ENCODE results near the gene ERGIC1. TPM values are rescaled to one million over a fixed set of nuclear protein-coding genes. Genes with fewer than 3 reads are reported as not detected.
A peak's percentile ranks its signal among the peaks of the same experiment; 100 is the strongest.
"Not testable (repeated sequence)": the region's sequence is repeated elsewhere in the genome, so short reads cannot be mapped to it uniquely, and the experiment has no call there.

Gene ERGIC1, protein sequence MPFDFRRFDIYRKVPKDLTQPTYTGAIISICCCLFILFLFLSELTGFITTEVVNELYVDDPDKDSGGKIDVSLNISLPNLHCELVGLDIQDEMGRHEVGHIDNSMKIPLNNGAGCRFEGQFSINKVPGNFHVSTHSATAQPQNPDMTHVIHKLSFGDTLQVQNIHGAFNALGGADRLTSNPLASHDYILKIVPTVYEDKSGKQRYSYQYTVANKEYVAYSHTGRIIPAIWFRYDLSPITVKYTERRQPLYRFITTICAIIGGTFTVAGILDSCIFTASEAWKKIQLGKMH
- polyA plus RNA-seq: 10 to 100 TPM; 40.7 to 61.9 (median 61.7) TPM

DNA sequence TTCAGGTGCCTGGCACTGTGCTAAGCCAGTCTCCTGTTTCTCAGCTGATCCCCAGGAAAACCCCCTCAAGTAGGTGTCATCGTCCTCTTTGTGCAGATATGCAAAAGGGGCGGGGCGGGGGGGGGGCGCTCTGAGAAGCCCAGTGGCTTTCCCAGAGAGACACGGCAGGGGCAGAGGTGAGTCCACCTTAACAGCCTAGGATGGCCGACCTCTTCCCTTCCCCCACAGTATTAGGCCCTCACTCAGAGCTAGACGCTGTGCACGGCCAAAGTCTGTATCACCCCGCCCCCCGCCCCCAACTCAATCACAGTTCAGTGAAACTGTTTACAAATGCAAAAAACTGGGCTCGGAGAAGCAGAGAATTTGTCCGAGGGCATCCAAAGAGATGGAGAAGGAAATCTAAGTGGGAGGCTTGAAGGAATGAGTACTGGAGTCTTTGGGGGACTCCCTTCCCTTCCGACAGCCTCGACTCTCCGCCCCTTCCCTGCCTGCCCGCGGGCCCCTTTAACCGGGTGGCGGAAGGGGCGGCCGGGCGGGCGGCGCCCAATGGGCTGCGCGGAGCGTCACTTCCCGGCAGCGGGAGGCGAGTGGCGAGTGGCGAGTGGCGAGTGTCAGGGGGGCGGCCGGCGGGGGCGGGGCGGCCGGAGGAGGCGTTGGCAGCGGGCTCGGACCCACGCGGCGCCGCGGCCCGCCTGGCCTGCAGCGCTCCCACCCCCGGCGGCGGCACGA, at the start of gene ERGIC1:
ERGIC1 (plus strand) TSS at position 566 of the 729 bp plus-strand sequence; CDS start at position 729, 163 bp downstream.
- DNase-seq: peak; percentile 79 to 83 (median 82)
- Mint-ChIP-seq H3K9me3 (no peaks in the 10 kb centered on the region), H3K4me1 (peaks cover 39 to 45% of the 10 kb centered on the region in 2 donors), H3K27me3 (ENCODE audit: low read depth in 3 of 3) (peaks cover 0 to 5% (median 2%) of the 10 kb centered on the region in 3 donors), H3K36me3 (no peaks in the 10 kb centered on the region), H3K27ac (peak within 1 kb of the TSS; percentile 93 to 98 (median 97)), H3K4me3 (peak within 1 kb of the TSS; percentile 85 to 89 (median 88))

DNA sequence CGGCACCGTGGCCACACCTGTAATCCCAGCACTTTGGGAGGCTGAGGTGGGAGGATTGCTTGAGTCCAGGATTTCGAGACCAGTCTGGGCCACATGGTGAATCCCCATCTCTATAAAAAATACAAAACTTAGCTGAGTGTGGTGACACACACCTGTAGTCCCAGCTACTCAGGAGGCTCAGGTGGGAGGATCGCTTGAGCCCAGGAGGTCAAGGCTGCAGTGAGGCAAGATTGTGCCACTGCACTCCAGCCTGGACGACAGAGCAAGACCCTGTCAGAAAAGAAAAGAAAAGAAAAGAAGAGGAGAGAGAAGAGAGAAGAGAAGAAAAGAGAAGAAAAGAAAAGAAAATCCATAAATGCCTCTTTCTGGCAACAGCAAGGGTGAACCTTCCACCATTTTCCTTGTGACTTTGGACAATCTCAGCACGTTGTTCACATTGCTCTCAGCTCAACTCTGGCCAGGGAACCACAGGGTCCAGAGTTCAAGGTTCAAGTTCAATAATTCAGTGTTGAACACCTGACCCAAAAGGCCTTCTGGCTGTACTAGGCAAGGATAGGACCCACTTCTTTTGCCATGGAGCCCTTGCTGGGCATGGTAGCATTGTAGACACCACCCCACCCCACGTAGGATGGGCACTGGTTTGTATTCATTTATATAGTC, 48.5 kb upstream of the ERGIC1 start:
- peak overlapping the region in 1 of 5 donors; percentile 24 for H3K4me3 Mint-ChIP-seq
- no peaks in the 10 kb centered on the region for H3K4me1 Mint-ChIP-seq
- peak overlapping the region in 1 of 6 donors; percentile 15 for H3K27ac Mint-ChIP-seq
- peaks cover 0 to 2% (median 1%) of the 10 kb centered on the region in 3 donors for H3K27me3 Mint-ChIP-seq (ENCODE audit: low read depth in 3 of 3)
- H3K36me3 Mint-ChIP-seq: no peaks in the 10 kb centered on the region
- DNase-seq: no peak
- no peaks in the 10 kb centered on the region for H3K9me3 Mint-ChIP-seq

DNA sequence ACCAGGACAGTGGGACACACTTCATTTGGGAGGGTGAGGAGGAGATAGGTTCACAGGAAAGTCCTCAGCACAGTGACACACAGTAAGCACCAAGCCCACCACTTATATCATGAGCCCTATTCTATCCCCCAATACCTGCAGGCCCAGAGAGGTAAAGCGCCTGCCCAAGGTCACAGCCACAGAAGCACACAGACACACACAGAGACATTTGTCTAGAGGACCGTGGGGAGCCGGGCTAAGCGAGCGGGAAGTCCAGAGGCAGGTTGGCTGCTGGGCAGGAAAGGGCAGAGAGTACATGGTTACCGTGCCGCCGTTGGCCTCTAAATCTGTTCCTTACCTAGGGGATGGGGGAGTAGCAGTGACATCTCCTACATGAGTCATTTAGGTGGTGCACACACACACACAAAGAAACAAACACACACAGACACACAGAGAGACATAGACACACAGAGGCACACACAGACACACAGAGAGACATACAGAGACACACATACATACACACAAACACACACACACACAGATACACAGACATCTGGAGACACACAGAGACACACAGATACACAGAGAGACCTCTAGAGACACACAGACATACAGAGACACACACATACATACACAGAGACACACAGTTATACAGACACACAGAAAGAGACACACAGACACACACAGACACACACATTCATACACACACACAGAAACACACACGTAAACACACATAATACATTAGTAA, 47.2 kb upstream of the ERGIC1 start:
- no peaks in the 10 kb centered on the region for H3K36me3 Mint-ChIP-seq
- no peaks in the 10 kb centered on the region for H3K9me3 Mint-ChIP-seq

DNA sequence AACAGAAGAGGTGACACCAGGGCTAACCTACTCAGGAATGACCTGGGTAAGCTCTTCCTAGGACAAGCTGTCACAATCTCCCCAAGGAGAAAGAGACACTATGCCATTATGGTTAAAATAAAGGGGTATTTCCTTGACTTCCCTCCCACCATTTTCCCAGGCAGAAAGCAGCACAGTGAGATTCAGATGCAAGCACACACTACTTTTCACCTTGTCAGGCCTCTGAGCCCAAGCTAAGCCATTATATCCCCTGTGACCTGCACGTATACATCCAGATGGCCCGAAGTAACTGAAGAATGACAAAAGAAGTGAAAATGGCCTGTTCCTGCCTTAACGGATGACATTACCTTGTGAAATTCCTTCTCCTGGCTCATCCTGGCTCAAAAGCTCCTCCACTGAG, 46.5 kb upstream of the ERGIC1 start:
- not testable (repeated sequence) for H3K4me3 Mint-ChIP-seq; DNase-seq; H3K36me3 Mint-ChIP-seq; H3K27me3 Mint-ChIP-seq (ENCODE audit: low read depth in 3 of 3); H3K4me1 Mint-ChIP-seq; H3K9me3 Mint-ChIP-seq
- H3K27ac Mint-ChIP-seq: peak overlapping the region in 1 of 6 donors; percentile 46

More for the DNA sequence above, 47.2 kb upstream of the ERGIC1 start:
- Mint-ChIP-seq H3K27ac (no peak overlapping the region), H3K4me1 (no peaks in the 10 kb centered on the region), H3K27me3 (ENCODE audit: low read depth in 3 of 3) (peaks cover 0 to 2% (median 1%) of the 10 kb centered on the region in 3 donors), H3K4me3 (no peak overlapping the region)
- DNase-seq: no peak

DNA sequence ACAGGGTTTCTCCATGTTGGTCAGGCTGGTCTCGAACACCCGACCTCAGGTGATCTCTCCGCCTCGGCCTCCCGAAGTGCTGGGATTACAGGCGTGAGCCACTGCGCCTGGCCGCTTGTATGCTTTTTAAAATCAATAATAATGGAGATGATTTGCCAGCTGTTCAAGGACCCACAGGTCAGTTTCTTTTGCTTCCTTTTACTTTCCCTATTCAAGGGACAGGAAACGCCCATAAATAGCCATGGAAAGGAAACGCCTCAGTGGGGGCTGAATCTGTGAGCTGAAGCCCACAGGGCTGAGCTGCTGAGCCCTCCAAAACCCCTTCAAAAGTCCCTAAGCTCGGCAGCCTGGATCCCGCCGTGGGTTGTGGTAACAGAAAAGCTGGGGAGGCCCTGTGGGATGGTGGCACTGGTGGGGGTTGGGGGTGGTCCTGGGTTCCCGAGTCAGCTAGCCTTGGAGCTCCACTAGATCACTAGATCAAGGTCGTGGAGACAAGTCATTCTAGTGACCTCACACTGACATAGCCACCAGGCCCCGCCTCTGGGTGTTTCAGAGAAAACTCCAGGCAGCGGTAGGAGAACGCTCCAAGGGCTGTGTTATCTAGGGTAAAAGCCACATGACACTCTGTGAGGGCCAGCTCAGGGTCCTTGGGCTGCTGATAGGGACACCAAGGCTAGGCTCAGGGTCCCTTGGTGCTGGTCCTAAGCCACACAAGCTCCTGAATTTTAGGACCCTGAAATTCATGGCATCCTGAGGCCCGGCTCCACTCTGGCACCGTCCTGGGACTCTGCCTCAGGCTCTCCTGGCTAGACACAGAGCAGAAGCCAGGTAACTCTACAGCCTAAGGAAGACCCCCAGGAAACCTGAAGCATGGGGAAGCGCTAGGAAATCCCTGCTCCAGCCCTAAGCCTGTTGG, 45.0 kb upstream of the ERGIC1 start:
- no peaks in the 10 kb centered on the region for H3K36me3 Mint-ChIP-seq
- peak overlapping the region in 1 of 6 donors; percentile 22 for H3K27ac Mint-ChIP-seq
- no peak overlapping the region for H3K4me3 Mint-ChIP-seq
- no peaks in the 10 kb centered on the region for H3K9me3 Mint-ChIP-seq
- H3K4me1 Mint-ChIP-seq: no peaks in the 10 kb centered on the region
- no peak for DNase-seq
- H3K27me3 Mint-ChIP-seq (ENCODE audit: low read depth in 3 of 3): peaks cover 0 to 3% (median 1%) of the 10 kb centered on the region in 3 donors

DNA sequence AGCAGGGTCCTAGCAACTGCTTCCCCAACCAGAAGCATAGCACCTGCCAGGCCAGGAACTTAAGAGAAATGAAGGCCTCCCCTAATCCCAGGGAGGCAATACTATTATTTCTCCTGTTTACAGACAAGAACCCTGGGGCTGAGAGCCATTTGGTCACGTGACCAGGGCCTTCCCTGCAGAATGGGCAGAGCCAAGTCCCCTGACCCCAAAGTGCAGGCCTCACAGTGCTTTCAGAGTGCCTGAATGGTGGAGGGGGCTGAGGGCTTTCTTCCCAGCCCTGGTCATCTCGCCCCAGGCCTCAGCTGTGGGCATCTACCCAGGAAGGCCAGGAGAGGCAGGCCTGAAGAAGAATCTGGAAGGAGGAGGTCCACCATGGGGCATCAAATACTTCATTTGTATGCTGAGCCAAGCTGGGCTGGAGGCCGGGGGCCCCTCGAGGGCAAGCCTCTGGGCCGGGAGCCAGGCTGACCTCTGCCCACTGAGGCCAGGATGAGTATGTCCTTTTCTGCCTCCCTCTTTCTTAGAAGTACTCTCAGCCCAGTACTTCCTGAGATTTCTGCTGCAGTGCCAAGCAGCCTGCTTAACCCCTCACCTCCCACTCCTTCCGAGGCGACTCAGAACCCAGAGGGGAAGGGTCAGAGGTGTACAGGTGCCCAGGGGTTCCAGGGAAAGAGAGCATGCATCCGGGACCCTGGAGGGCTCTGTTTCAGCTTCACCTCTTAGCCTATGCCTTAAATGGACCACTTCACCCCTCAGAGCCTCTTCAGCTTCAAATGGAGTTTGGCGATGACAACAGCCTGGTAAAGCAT, 44.2 kb upstream of the ERGIC1 start:
- no peaks in the 10 kb centered on the region for H3K4me1 Mint-ChIP-seq
- peaks cover 0 to 3% (median 1%) of the 10 kb centered on the region in 3 donors for H3K27me3 Mint-ChIP-seq (ENCODE audit: low read depth in 3 of 3)
- DNase-seq: no peak
- H3K4me3 Mint-ChIP-seq: no peak overlapping the region
- H3K9me3 Mint-ChIP-seq: no peaks in the 10 kb centered on the region
- no peaks in the 10 kb centered on the region for H3K36me3 Mint-ChIP-seq
- no peak overlapping the region for H3K27ac Mint-ChIP-seq

DNA sequence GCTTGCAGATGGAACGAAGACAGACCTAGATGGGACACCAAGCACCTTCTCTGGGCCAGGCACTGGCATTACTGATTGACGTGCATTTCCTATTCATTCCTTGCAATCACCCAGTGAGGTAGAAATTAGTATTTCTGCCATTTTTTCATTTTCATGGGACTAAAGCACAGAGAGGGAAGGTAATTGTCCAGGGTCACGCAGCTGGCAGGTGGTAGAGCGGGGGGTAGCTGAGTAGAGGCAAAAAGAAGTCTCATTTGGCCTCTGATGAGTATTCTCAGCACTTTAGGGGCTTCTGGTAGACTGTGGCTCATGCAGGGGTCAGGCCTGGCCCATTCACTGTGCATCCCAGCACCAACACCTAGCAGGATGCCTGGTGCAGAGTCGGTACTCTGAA, 43.6 kb upstream of the ERGIC1 start:
- no peak for DNase-seq
- Mint-ChIP-seq H3K4me1 (no peaks in the 10 kb centered on the region), H3K27ac (peak overlapping the region in 1 of 6 donors; percentile 10), H3K9me3 (no peaks in the 10 kb centered on the region), H3K4me3 (no peak overlapping the region), H3K27me3 (ENCODE audit: low read depth in 3 of 3) (peaks cover 0 to 3% (median 1%) of the 10 kb centered on the region in 3 donors), H3K36me3 (no peaks in the 10 kb centered on the region)

DNA sequence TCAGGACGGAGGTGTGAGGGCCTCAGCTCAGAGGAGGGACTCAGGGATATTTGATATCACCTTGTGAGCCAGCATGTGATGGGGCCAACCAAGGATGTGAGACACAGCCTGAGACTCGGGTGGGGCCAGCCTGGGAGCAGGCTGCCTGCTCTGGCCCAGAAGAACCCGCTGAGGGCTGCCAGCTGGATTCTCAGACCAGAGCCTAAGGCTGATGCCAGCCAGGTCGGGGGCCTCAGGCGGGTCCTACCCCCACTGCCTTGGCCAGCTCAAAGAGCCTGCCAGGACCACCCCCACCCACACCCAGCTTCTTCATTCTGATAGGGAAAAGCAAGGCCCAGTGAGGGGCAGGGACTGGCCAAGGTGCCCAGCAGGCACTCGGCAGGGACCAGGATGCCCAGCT, 42.8 kb upstream of the ERGIC1 start:
- Mint-ChIP-seq H3K4me1 (no peaks in the 10 kb centered on the region), H3K27ac (peak overlapping the region in 2 of 6 donors; percentile 10 to 33), H3K9me3 (no peaks in the 10 kb centered on the region), H3K4me3 (no peak overlapping the region), H3K36me3 (no peaks in the 10 kb centered on the region), H3K27me3 (ENCODE audit: low read depth in 3 of 3) (peaks cover 0 to 3% (median 1%) of the 10 kb centered on the region in 3 donors)
- no peak for DNase-seq

DNA sequence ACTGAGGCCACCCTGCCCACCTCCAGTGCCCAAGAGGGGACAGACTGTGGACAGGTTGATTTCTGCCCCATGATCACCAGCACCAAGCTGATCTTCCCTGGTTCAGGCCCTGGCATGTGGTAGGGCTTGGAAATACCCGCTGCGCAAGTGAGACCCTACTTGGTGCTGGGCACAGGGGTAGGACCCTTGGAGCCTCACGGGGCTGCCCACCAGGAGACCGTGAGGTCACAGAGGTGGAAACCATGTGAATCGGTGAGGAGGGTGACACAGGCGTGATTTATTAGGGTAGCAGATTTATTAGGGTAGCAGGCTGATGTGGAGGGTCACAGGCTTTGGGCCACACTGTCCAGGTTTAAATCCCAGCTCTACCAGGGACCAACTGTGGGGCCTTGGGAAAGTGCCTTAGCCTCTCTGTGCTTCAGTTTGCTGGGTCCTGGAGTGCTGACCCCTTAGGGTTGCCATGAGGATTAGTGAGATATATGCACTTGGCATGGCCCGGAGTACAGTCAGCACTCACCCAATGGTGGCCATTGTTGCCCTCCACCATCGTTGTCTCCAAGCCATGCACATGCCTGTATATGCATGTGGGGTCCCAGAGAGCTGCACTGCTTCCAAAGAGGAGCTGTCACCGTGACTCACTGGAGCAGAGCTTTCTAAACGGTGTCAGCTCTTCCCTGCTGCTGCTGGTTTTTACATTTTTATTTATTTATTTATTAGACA, 42.2 kb upstream of the ERGIC1 start:
- Mint-ChIP-seq H3K27me3 (ENCODE audit: low read depth in 3 of 3) (peaks cover 0 to 3% (median 1%) of the 10 kb centered on the region in 3 donors), H3K4me3 (no peak overlapping the region), H3K4me1 (no peaks in the 10 kb centered on the region), H3K9me3 (no peaks in the 10 kb centered on the region), H3K36me3 (no peaks in the 10 kb centered on the region), H3K27ac (no peak overlapping the region)
- DNase-seq: no peak

DNA sequence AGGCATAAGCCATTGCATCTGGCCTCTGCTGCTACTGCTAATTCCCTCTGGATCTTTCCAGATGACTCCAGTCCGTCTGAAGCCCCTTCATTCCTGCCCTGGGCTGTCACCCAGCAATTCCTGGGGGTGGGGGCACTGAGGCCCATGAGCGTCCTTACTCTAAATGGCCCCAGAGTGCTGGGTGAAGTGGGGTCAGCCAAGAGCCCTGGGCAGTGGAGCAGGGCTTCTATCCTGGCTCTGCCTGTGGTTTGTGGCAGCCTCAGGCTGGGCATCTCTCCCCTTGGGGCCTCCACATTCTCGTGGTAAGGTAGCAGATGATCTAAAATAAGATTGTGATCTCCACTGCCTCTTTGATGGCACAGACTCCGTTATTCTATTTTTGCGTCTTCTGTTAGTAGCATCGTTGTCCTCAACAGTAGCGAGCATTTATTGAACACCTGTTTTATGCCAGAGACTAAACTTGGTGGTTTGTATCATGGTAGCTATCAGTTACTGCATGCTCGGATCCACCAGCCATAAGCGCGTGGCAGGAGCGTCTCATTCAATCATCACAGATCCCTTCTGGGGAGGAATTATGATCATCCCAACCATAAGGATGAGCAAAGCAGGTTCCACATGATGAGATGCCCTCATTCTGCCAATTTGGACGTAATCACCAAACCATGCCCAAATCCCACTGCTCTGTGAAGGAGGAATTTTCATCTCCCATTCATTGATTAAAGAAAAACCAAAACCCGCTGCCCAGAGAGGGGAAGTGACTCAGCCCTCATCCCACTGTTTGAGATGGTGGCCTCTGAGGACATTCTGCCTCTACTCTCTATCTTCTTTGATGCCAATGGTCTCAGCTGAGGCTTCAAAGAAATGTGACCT, 41.1 kb upstream of the ERGIC1 start:
- H3K36me3 Mint-ChIP-seq: no peaks in the 10 kb centered on the region
- H3K27me3 Mint-ChIP-seq (ENCODE audit: low read depth in 3 of 3): peaks cover 0 to 3% (median 1%) of the 10 kb centered on the region in 3 donors
- H3K27ac Mint-ChIP-seq: no peak overlapping the region
- no peak for DNase-seq
- H3K9me3 Mint-ChIP-seq: no peaks in the 10 kb centered on the region
- no peak overlapping the region for H3K4me3 Mint-ChIP-seq
- H3K4me1 Mint-ChIP-seq: no peaks in the 10 kb centered on the region
